ENCODE results near the gene TRPM5.
A peak's percentile ranks its signal among the peaks of the same experiment; 100 is the strongest.

The TRPM5 gene

DNA sequence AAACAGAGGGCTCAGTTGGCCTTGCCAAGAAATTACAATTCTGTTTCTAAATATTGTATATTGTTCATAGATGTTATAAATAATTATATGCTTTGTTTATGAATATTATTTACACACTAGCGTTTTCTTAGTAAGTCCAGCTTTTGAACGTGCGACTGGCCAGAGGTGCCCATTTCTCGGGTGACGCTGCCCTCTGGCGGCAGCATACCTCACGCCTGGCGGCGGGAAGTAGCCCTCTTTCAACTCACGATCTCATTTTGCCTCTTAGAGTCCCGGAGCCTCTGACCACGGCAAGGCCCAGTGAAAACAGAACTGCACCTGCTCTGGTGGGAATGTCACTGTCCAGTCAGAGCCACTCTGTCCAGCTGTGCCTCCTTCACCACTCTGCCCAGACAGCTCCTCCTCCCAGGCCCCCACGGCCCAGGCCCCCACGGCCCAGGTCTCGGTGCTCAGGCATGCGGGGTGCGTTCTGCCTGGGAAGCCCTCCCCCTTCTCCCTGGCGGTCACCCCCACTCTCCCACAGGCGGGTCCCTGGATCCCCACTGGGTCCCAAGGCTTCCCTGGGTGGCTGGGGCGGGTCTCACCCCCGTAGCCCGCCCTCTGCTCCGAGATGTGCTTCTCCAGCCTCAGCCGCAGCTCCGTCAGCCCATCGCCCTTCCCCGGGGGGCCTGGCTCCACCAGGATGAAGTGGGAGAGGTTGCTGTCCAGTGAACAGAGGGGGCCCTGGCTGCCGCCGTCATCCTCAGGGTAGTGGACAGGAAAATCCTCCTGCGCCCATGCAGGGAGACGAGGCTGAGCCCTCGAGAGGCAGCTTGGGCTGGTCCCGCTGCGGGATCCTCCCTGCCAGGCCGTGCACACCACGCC lies 24.4 kb downstream of the TRPM5 start:
- peak; percentile 26 for DNase-seq

DNA sequence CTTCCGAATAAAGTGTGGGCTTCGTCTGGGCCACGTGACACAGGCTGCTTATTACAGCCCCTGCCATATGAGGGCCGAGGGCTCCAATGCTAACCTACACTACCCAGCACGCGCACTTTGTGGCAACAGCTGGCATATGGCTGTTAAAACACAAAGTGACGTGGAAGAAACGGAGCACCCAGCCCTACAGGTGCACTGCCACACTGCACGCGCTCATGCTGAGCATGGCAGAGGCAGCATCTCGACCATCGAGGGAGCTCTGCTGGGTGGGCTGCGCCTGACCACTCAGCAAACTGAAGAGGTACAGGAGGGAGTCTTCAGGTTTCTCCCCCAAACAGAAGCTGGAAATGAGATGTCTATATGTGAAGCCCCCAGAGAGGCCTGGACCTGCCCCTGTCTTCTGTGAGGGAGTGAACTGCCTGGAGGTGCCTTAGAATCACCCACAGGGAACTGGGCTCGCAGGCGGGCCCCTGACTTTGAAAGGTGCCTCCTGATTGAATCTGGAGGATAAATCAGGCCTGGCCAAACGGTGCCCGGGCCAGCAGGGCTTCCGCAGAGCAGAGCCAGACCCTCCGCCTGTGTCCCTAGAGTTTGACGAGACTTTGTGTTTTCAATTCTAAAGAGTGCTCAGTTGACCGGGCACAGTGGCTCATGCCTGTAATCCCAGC lies 25.5 kb downstream of the TRPM5 start:
- no peak for DNase-seq

DNA sequence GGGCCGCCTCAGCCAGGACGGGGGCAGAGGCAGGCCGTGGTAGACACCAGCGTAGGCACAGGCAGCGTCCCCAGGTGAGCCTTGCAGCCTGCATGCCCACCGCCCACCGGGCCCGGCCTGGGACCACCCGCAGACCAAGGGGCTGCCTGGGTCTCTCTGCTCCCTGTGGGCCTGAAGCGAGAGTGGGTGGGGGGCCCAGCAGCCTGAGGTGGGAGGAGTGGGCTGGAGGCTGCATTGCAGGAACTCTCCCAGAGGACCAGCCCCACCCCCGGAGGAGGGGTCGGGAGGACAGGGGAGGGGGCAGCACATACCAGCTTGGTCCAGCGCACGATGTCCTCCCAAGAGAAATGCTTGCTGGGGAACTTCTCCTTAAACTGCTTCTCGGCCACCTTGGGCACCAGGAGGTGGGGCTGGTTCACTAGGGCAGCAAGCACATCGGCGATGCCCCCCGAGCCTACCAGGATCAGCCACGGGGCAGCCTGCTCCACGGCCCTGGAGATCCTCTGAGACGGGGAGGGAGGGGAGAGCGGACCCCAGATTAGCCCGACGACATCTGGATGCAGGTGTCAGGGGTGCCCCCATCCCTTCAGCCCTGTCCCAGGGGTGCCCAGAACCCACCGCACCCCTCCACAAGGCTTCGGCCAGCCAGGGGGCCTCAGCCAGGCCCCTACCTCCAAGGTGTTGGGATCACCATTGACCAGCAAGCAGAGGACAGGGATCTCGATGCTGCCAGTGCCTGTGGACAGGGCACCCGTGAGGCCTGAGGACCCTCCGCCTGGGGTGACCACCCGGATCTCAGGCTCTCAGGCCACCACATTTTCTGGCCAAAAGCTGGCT lies 26.2 kb downstream of the TRPM5 start:
- no peak for DNase-seq

DNA sequence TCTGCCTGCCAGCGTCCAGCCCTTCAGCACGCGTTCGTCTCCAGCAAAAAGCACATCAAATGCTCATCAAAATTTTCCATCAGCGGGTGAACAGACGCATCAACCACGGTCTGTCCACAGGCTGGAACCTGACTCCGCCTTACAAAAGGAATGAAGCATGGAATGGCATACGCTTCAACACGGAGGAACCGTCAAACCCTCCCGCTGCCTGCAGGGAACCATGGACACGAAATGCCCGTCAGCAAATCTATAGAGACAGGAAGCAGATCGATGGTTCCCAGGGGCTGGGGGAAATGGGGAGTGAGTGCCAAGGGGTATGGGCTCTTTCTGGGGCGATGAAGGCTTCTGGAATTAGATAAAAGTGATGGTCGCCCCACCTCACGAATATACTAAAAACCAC lies 27.5 kb downstream of the TRPM5 start:
- no peak for DNase-seq

DNA sequence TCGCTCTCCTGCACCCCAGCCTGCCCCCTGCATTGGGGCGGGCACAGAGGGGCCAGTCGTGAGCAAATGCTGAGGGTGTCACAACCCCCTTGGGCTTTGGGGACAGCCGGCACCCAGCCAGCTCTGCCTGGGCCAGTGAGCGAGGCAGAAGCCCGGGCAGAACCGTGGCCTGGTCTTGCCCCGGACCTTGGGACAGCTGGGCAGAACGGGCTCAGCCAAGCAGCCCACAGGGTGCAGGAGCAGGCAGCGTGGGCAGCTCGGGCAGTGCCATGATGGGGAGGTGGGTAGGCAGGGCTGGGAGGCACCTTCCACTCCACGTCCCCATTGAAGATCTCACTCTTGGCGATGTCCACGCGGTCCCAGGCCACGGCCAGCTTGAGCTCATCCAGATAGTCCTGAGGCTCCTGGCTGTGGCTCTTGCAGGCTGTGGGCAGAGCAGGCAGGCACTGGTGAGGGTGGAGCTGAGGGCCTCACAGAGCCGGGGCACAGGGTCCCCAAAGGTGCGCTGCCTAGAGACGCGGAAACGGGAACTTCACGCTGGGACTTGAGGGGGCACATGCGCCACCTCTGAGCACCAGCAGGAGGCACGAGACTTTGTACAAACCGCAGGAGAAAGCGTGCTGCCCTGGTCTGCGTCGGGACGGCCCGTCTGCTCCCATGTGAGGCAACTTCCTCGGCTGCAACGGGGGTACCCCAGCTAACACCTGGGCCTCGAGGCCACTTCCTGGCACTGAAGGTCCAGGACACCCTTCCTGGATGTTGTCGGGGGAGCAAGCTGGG lies 28.5 kb downstream of the TRPM5 start:
- DNase-seq: no peak

DNA sequence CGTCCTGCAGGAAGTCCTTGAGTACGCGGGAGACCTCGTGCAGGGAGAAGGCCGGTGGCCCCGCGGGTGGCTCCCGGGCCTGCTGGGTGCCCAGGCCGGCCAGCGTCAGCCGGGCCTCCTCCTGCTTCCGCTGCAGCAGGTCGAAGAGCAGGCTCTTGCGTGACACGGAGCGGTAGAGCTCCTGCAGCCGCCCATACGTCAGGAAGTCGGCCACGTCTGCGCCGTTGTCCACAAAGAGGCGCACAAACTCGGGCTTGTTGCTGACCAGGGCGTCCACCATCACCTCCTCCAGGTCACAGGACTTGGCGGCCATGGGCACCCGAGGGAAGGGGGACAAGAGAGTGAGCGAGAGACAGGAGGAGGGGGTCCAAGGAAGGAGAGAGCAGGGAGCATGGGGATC lies 29.1 kb downstream of the TRPM5 start:
- no peak for DNase-seq

DNA sequence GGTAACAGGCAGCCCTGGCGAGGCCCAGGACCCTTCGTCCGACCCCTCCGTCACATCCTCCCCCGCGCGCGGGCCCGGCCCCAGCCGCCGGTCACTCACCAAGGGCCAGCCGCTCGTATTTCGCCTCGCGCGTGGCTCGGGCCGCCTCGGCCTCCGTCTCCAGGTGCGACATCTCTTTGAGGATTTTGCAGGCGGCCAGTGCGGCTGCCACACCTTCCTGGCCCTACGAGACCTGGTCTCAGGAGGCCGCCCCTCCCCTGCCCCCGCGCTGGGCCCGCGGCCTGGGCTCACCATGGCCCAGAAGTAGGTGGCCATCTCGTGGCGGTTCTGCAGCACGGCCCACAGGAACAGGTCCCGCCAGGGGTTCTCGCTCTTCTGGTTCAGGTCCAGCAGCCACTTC lies 29.7 kb downstream of the TRPM5 start:
- no peak for DNase-seq

DNA sequence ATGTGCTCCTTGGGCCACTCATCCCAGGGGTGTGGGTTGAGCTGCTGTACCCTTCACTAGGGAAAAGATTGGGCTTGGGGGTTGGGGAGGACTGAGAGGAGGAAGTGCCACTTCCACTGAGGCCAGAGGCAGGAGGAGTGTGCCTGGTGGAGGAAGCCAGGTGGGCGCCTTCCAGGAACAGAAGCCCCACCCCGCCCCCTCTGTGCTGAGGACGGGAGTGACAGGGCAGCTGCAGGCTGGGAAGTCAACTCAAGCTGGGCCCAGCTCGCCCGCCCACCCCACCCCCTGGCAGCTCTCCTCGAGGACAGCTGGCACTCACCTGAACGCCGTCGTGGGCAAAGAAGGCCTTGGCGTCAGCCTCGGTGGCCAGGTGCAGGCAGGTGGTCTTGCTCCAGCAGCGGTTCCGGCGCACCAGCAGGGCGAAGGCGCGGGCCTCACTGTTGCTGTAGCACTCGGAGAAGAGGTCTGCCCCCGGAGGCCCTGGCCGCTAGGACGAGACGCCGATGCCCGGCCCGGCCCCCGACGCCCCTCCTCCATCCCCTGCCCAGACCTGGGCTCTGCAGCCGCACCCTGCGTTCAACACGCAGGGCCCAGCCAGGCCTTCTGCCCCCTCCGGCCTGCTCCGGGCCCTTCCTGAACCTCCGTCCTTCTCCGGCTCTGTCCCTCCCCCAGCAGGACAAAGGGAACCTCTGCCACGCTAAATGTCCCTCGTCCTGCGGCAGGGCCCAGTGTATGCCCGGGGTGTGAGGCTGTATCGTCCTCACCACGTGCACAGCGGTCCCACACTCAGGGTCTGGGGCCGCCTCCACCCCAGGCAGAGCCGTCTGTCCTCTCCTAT lies 30.4 kb downstream of the TRPM5 start:
- no peak for DNase-seq

DNA sequence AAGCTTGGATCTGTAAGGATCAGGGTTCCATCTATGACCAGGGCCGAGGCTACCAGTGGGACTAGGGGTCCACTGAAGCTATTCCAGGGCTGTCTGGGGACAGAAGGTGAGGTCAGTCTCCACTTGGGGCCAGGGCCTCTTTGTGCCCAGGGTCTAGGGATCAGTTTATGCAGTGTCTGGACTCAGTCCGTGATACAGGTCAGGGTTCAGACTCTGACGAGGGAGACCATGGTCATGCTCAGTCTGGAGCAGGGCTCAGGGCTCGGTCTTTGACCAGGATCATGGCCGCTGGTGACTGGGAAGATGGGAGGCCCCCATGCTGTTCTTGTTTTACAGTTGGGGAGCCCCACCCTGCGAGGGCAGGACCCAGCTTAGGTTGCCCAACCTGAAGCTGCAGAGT lies 32.0 kb downstream of the TRPM5 start:
- DNase-seq: no peak

DNA sequence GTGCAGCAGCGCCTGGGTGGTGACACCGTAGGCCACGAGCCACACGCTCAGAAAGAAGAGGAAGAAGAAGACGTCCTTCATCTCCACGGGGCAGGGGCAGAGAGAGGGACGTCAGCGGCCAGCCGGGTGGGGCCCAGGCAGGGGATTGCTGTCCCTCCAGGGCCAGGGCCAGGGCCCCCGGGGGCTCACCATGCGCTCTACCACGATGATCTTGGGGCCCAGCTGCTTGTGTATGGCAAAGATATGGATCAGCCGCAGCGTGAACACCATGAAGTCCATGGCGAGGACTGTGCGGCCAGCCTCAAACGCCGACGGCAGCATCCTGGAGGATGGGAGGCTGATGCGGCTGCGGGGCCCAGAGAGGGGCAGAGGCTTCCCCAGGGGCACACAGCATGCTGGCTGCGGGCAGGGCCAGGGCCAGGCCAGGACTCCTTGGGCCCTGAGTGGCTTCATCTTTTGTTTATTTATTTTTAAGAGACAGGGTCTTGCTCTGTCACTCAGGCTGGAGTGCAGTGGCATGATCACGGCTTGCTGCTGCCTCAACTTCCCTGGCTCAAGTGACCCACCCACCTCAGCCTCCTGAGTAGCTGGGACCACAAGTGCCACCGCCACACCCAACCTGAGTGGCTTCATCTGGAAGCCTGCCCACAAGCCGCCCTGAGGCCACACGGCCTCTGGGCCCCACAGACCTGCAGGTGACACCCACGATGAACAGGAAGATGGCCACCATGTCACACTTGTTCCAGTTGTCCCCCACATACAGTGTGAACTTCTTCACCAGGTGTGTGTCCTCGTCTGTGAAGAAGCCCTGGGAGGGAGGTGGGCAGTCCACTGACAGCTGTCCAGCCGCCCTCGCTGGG lies 32.6 kb downstream of the TRPM5 start:
- DNase-seq: no peak

DNA sequence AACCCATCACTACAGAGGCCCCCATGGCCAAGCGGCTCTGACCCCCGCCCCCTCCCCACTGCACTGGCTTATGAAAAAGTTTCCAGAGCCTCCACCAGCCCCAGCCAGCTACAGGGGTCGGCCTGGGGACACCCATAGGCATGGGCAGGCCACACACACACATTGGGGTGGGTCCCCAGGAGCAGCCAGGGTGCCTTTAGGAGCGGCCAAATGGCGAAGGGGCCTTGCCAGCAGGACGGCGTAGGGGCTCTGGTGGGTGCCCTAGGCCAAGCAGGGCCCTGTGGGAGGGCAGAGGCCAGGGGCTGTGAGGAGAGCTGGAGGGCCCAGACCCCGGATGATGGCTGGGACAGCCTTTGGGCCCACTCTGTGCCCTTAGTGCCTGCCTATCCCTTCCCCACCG lies 33.7 kb downstream of the TRPM5 start:
- DNase-seq: no peak

DNA sequence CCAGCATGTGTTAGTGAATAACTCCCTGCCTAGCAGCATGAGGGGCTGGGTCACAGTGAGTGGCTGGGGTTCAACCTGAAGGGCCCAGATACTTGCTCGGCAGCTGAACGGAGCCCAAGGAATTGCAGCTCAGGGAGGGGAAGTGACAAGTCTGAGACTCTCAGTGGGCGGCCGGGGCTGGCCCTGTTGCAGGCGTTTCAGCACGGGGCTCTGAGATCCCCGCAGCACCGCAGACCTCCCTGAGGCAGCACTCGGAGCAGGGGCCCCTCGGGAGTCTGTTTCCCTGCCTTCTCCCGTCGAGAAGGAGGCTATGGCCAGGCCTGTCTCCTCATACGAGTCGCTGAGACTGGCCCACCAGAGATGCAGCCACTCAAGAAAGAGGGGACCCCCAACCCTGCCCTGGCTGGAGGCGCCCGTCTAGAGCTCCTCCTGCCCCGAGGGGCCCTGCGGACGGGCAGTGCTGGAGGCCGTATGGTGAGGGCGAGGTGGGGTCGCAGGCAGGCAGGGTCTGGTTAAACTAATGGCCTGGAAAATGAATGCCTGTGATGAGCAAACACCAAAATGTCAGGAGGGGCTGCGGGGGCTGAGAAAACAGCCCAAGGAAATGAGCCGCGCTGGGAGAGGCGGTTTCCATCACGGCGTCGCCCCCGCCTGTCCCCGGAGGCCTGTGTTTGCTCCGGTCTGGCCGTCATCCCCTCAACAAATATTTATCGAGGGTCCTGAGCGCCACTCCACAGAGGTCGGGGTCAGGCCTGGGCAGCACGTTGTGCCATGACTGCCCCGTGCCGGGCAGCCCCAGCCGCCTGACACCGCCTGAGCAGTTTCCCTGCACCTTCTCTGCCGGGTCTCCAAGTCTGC lies 34.5 kb downstream of the TRPM5 start:
- no peak for DNase-seq

DNA sequence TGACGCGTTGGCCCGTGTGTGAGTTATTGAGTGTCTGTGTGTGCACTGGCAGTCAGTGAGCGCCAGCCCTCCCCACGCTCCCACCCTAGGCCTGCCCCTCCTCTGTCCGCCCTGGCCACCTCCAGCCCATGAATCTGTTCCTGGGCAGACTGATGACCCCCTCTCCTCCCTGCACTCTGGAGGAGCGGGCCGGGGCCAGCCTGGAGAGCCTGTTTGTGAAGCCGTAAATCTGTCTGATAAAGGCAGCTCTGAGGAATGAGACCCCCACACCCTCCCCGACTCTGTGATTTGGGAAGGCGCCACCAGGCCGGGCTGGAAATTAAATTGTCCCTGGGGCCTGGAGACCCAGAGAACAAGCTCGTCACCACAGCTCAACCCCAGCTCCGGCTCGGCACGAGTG lies 35.2 kb downstream of the TRPM5 start:
- DNase-seq: no peak

DNA sequence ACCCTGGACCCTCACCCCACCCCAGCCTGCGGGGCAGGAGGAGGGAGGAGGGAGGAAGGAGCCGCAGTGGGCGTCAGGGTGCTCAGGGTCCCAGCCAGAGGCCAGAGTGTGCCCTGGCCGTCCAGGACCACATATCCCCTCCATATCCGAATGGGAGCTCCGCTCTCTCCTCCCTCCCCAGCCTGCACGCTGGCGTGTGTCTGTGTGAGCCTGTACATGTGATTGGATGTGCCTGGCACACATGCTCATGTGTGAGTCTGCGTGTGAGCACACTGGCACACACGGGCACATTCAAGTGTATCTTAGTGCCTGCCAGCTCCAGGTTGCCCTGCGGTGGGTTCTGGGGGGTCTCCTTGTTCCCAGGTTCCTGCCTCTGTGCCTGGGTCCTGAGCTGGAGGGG lies 35.6 kb downstream of the TRPM5 start:
- DNase-seq: no peak

DNA sequence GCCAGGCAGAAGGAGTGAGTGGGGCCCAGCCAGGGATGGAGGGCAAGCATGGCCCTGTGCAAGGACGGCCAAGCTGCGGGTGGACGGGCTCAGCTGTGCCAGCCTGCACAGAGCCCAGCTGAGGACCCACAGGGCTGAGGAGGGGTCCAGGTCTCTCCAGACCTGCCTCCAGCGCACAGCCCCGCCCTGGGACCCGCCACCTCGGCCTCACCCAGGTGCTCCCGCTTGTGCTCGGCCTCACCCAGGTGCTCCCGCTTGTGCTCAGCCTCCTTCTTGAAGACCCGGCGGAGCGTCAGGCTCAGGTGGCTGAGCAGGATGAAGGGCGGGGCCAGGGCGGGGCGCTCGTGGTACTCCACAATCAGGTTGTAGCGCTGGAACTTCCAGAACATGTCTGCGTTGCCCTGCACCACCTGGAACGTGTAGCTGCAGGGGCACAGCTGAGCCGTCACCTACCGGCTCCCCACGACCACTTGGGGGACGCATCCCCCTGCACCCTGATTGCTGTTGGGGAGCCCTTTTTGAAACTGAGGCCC lies 37.4 kb downstream of the TRPM5 start:
- no peak for DNase-seq

DNA sequence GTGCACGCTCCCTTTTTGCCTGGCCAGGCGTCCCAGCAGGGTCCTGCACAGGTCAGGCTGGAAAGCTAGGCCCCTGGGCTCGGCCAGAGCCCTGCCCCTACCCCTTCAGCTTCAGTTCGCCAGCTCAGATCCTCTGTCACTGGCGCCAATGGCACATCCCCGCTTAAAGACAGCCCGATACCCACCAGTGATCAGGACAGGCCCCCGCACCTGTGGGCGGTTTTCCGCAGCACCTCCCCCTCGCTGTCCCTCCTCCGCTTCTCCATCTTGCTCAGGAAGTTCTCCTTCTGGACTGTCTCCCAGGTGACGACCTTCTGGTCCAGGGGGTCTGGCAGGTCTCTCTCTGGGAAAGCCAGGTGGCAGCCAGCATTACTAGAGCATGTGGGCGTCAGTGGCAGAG lies 37.9 kb downstream of the TRPM5 start:
- DNase-seq: no peak

DNA sequence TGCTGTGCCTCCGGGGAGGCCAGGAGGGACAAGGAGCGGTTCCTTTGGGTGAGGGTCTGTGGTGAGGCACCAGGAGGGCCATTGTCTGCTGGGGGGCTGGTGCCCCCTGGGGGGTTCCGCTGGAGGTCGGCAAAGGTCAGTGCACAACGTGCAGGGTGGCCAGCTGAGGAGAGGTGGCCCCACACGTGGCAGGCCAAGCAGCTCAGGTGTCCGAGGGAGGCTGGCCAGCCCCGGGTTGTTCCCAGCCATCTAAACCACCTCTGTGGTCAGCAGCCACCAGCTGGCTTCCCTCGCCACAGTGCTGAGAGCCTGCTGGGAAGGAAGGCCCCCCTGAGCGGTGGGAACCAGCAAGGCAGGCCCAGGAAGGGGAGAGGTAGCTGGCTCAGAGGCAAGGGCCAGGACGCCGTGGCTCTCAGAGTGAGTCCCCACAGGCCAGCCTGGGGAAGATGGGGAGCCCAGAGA lies 39.5 kb downstream of the TRPM5 start:
- no peak for DNase-seq

DNA sequence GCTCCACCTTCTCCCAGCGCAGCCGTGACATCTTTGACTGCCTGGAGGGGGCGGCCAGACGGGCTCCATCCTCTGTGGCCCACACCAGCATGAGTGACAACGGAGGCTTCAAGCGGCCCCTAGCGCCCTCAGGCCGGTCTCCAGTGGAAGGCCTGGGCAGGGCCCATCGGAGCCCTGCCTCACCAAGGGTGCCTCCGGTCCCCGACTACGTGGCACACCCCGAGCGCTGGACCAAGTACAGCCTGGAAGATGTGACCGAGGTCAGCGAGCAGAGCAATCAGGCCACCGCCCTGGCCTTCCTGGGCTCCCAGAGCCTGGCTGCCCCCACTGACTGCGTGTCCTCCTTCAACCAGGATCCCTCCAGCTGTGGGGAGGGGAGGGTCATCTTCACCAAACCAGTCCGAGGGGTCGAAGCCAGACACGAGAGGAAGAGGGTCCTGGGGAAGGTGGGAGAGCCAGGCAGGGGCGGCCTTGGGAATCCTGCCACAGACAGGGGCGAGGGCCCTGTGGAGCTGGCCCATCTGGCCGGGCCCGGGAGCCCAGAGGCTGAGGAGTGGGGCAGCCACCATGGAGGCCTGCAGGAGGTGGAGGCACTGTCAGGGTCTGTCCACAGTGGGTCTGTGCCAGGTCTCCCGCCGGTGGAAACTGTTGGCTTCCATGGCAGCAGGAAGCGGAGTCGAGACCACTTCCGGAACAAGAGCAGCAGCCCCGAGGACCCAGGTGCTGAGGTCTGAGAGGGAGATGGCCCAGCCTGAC lies 41.2 kb downstream of the TRPM5 start:
- no peak for DNase-seq

DNA sequence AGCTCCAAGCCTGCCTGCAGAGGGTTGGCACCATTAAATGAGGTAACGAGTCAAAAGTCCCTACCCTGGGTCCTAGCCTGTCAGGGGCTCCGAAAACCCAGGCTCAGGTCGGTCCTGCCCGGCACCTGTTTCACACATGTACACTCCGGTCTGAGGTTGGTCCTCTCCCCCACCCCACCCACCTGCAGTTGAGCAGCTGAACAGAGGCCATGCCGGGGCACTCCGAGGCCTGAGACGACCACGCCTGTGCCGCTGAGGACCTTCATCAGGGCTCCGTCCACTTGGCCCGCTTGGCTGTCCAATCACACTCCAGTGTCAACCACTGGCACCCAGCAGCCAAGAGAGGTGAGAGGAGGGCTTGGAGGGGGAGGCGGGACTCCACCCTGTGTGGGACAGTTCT lies 42.2 kb downstream of the TRPM5 start:
- DNase-seq: no peak
